Osteocyte (in vitro differentiated cells): ENCODE measurements around the gene CD81. TPM values are rescaled to one million over a fixed set of nuclear protein-coding genes. Genes with fewer than 3 reads are reported as not detected.

Source experiments
- DNase-seq: peaks from one replicate; pipeline ENCODE4 v3.0.0; 2021; ENCODE audit warnings: mixed read lengths; ENCODE audit not compliant: unreplicated experiment; ENCODE audit errors: extremely low spot score
- H3K27ac Mint-ChIP-seq: one replicate; pipeline ENCODE4 v1.8.0; 2021; ENCODE audit warnings: mild to moderate bottlenecking, mixed read lengths; ENCODE audit not compliant: unreplicated experiment
- H3K27me3 Mint-ChIP-seq: one replicate; pipeline ENCODE4 v1.8.0; 2021; ENCODE audit warnings: mixed read lengths; ENCODE audit not compliant: unreplicated experiment
- H3K36me3 Mint-ChIP-seq: one replicate; pipeline ENCODE4 v1.8.0; 2021; ENCODE audit warnings: mixed read lengths; ENCODE audit not compliant: unreplicated experiment
- H3K4me1 Mint-ChIP-seq: one replicate; pipeline ENCODE4 v1.8.0; 2021; ENCODE audit warnings: mixed read lengths; ENCODE audit not compliant: unreplicated experiment
- H3K4me3 Mint-ChIP-seq: one replicate; pipeline ENCODE4 v1.8.0; 2021; ENCODE audit warnings: mild to moderate bottlenecking, moderate library complexity, mixed read lengths; ENCODE audit not compliant: unreplicated experiment
- H3K9me3 Mint-ChIP-seq: one replicate; pipeline ENCODE4 v1.8.0; 2021; ENCODE audit warnings: mixed read lengths; ENCODE audit not compliant: unreplicated experiment
- CTCF ChIP-seq: fragments of 200-600 bp; sonication (generic); IDR thresholded peaks from 2 replicates; pipeline ENCODE4 v1.5.0; 2021; ENCODE audit warnings: antibody characterized with exemption, mild to moderate bottlenecking, moderate library complexity
- total RNA-seq: library from RNA; stranded (reverse); gene quantifications from 2 replicates; pipeline ENCODE4 v1.2.1, GENCODE V29; 2021

CD81 gene
- total RNA-seq, 1 donor from 2014 or later: 652 TPM

- H3K4me3 Mint-ChIP-seq: no peak overlapping the region
- H3K4me1 Mint-ChIP-seq: peaks cover 51% of the 10 kb centered on the region
- H3K27me3 Mint-ChIP-seq: no peaks in the 10 kb centered on the region
- peaks cover 2% of the 10 kb centered on the region for H3K36me3 Mint-ChIP-seq
- peak overlapping the region; percentile 88 for H3K27ac Mint-ChIP-seq
- peak; percentile 20 for TF ChIP-seq CTCF
- no peaks in the 10 kb centered on the region for H3K9me3 Mint-ChIP-seq
- no peak for DNase-seq
Measured at GRCh38 chr11:2388431-2389376, 11.6 kb downstream of the CD81 start.

- Mint-ChIP-seq H3K27ac (peak overlapping the region; percentile 88), H3K9me3 (no peaks in the 10 kb centered on the region), H3K27me3 (no peaks in the 10 kb centered on the region), H3K4me1 (peaks cover 48% of the 10 kb centered on the region), H3K36me3 (peaks cover 2% of the 10 kb centered on the region), H3K4me3 (peak overlapping the region; percentile 37)
- DNase-seq: no peak
- no peak for TF ChIP-seq CTCF
Measured at GRCh38 chr11:2389377-2390026, 12.4 kb downstream of the CD81 start.

GRCh38 chr11:2390091-2390724 lies 13.1 kb downstream of the CD81 start:
- no peak for DNase-seq
- no peak for TF ChIP-seq CTCF
- H3K4me3 Mint-ChIP-seq: no peak overlapping the region
- H3K9me3 Mint-ChIP-seq: no peaks in the 10 kb centered on the region
- no peaks in the 10 kb centered on the region for H3K27me3 Mint-ChIP-seq
- peak overlapping the region; percentile 88 for H3K27ac Mint-ChIP-seq
- peaks cover 2% of the 10 kb centered on the region for H3K36me3 Mint-ChIP-seq
- H3K4me1 Mint-ChIP-seq: peaks cover 47% of the 10 kb centered on the region

- Mint-ChIP-seq H3K9me3 (no peaks in the 10 kb centered on the region), H3K27ac (peak overlapping the region; percentile 72), H3K27me3 (no peaks in the 10 kb centered on the region), H3K4me3 (no peak overlapping the region), H3K4me1 (peaks cover 44% of the 10 kb centered on the region), H3K36me3 (peaks cover 2% of the 10 kb centered on the region)
- DNase-seq: no peak
- TF ChIP-seq CTCF: no peak
Measured at GRCh38 chr11:2390725-2391151, 13.6 kb downstream of the CD81 start.
